ENCODE measurements around the gene HTR7. TPM values are rescaled to one million over a fixed set of nuclear protein-coding genes. Genes with fewer than 3 reads are reported as not detected.
"Not testable (repeated sequence)": the region's sequence is repeated elsewhere in the genome, so short reads cannot be mapped to it uniquely, and the experiment has no call there.

HTR7 gene
- total and polyA plus RNA-seq, 3 experiments from 2014 or later: not detected

DNA sequence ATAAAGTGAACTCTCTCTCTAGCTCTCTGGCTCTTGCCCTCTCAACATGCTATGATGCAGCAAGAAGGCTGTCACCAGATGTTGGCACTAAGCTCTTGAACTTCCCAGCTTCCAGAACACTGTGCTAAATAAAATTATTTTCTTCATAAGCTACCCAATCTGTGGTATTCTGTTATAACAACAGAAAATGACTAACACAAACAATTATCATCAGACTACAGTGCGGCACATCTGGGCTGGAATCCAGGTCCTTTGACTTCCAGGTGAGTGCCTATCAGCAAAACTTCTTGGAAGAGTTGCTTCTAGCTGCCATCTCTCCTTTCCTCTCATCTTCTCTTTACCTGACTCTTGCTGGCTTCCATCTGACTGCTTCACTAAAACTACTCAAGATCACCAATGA lies 20.4 kb downstream of the HTR7 start:
- no peak overlapping the region for H3K4me3 Mint-ChIP-seq
- no peaks in the 10 kb centered on the region for H3K36me3 ChIP-seq (ENCODE audit: insufficient read depth, low read length)
- POLR2A ChIA-PET: no interaction called here
- no peaks in the 10 kb centered on the region for H3K36me3 Mint-ChIP-seq
- peaks cover 10 to 16% of the 10 kb centered on the region in 2 donors for H3K27me3 Mint-ChIP-seq
- no peaks in the 10 kb centered on the region for H3K4me1 Mint-ChIP-seq
- H3K9me3 ChIP-seq (ENCODE audit: low read length): no peaks in the 10 kb centered on the region
- H3K4me1 ChIP-seq (ENCODE audit: insufficient read depth, low read length): no peaks in the 10 kb centered on the region
- CTCF ChIA-PET: no interaction called here
- no peak for DNase-seq
- H3K9me3 Mint-ChIP-seq: no peaks in the 10 kb centered on the region
- H3K27me3 ChIP-seq (ENCODE audit: insufficient read depth, low read length, poor library complexity, severe bottlenecking): no peaks in the 10 kb centered on the region
- H3K4me3 ChIP-seq (ENCODE audit: low read length): no peak overlapping the region
- H3K27ac ChIP-seq (ENCODE audit: low read depth, low read length): no peak overlapping the region
- no peak overlapping the region for H3K27ac Mint-ChIP-seq

GRCh38 chr10:90834326-90834725 lies 23.5 kb downstream of the HTR7 start:
- no peaks in the 10 kb centered on the region for H3K36me3 ChIP-seq (ENCODE audit: insufficient read depth, low read length)
- H3K4me3 ChIP-seq (ENCODE audit: low read length): no peak overlapping the region
- Mint-ChIP-seq H3K27ac (no peak overlapping the region), H3K36me3 (no peaks in the 10 kb centered on the region), H3K4me1 (no peaks in the 10 kb centered on the region), H3K27me3 (peaks cover 2 to 14% of the 10 kb centered on the region in 2 donors), H3K9me3 (no peaks in the 10 kb centered on the region), H3K4me3 (no peak overlapping the region)
- CTCF ChIA-PET: no interaction called here
- no peaks in the 10 kb centered on the region for H3K27me3 ChIP-seq (ENCODE audit: insufficient read depth, low read length, poor library complexity, severe bottlenecking)
- H3K9me3 ChIP-seq (ENCODE audit: low read length): no peaks in the 10 kb centered on the region
- no peak overlapping the region for H3K27ac ChIP-seq (ENCODE audit: low read depth, low read length)
- no peak for DNase-seq
- POLR2A ChIA-PET: no interaction called here
- no peaks in the 10 kb centered on the region for H3K4me1 ChIP-seq (ENCODE audit: insufficient read depth, low read length)

- ChIA-PET POLR2A (no interaction called here), CTCF (no interaction called here)
- Mint-ChIP-seq H3K27me3 (peaks cover 2 to 15% of the 10 kb centered on the region in 2 donors), H3K36me3 (no peaks in the 10 kb centered on the region), H3K27ac (no peak overlapping the region), H3K4me1 (no peaks in the 10 kb centered on the region), H3K9me3 (no peaks in the 10 kb centered on the region), H3K4me3 (no peak overlapping the region)
- no peak overlapping the region for H3K27ac ChIP-seq (ENCODE audit: low read depth, low read length)
- H3K36me3 ChIP-seq (ENCODE audit: insufficient read depth, low read length): no peaks in the 10 kb centered on the region
- H3K27me3 ChIP-seq (ENCODE audit: insufficient read depth, low read length, poor library complexity, severe bottlenecking): no peaks in the 10 kb centered on the region
- no peak overlapping the region for H3K4me3 ChIP-seq (ENCODE audit: low read length)
- H3K9me3 ChIP-seq (ENCODE audit: low read length): no peaks in the 10 kb centered on the region
- no peaks in the 10 kb centered on the region for H3K4me1 ChIP-seq (ENCODE audit: insufficient read depth, low read length)
- DNase-seq: no peak
Measured at GRCh38 chr10:90832111-90832510, 25.7 kb downstream of the HTR7 start.

GRCh38 chr10:90822508-90822907 lies 35.3 kb downstream of the HTR7 start:
- no peak overlapping the region for H3K4me3 Mint-ChIP-seq
- H3K9me3 Mint-ChIP-seq: peaks cover 2 to 11% (median 5%) of the 10 kb centered on the region in 5 donors
- peaks cover 10 to 45% of the 10 kb centered on the region in 2 donors for H3K27me3 Mint-ChIP-seq
- Histone ChIP-seq H3K9me3 (ENCODE audit: low read length) (no peaks in the 10 kb centered on the region), H3K27ac (ENCODE audit: low read depth, low read length) (no peak overlapping the region), H3K27me3 (ENCODE audit: insufficient read depth, low read length, poor library complexity, severe bottlenecking) (no peaks in the 10 kb centered on the region), H3K4me3 (ENCODE audit: low read length) (no peak overlapping the region), H3K4me1 (ENCODE audit: insufficient read depth, low read length) (no peaks in the 10 kb centered on the region), H3K36me3 (ENCODE audit: insufficient read depth, low read length) (no peaks in the 10 kb centered on the region)
- POLR2A ChIA-PET: no interaction called here
- CTCF ChIA-PET: no interaction called here
- peaks cover 0 to 5% (median 0%) of the 10 kb centered on the region in 3 donors for H3K36me3 Mint-ChIP-seq
- no peak overlapping the region for H3K27ac Mint-ChIP-seq
- DNase-seq: no peak
- no peaks in the 10 kb centered on the region for H3K4me1 Mint-ChIP-seq

DNA sequence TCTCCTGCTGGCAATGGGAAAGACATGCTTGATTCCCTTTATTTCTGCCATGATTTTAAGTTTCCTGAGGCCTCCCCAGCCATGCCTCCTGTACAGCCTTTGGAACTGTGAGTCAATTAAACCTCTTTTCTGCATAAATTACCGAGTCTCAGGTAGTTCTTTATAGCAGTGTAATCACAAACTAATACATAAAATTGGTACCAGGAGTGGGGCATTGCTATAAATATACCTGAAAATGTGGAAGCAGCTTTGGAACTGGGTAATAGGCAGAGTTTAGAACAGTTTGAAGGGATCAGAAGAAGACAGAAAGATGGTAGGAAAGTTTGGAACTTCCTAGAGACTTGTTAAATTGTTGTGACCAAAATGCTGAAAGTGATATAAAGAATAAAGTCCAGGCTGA lies 36.0 kb downstream of the HTR7 start:
- H3K27ac ChIP-seq (ENCODE audit: low read depth, low read length); H3K4me3 ChIP-seq (ENCODE audit: low read length); H3K4me1 Mint-ChIP-seq; H3K4me3 Mint-ChIP-seq; CTCF ChIA-PET; H3K36me3 ChIP-seq (ENCODE audit: insufficient read depth, low read length); H3K9me3 ChIP-seq (ENCODE audit: low read length); H3K27ac Mint-ChIP-seq; H3K36me3 Mint-ChIP-seq; H3K27me3 ChIP-seq (ENCODE audit: insufficient read depth, low read length, poor library complexity, severe bottlenecking); DNase-seq; H3K4me1 ChIP-seq (ENCODE audit: insufficient read depth, low read length); POLR2A ChIA-PET: not testable (repeated sequence)
- Mint-ChIP-seq H3K27me3 (peaks cover 10 to 42% of the 10 kb centered on the region in 2 donors), H3K9me3 (peaks cover 2 to 10% (median 5%) of the 10 kb centered on the region in 5 donors)

- POLR2A ChIA-PET: no interaction called here
- no peak overlapping the region for H3K4me3 Mint-ChIP-seq
- no peaks in the 10 kb centered on the region for H3K4me1 Mint-ChIP-seq
- H3K36me3 Mint-ChIP-seq: peaks cover 0 to 5% (median 0%) of the 10 kb centered on the region in 3 donors
- H3K27me3 ChIP-seq (ENCODE audit: insufficient read depth, low read length, poor library complexity, severe bottlenecking): no peaks in the 10 kb centered on the region
- no peak for DNase-seq
- H3K4me3 ChIP-seq (ENCODE audit: low read length): no peak overlapping the region
- peaks cover 0 to 10% (median 5%) of the 10 kb centered on the region in 5 donors for H3K9me3 Mint-ChIP-seq
- H3K9me3 ChIP-seq (ENCODE audit: low read length): no peaks in the 10 kb centered on the region
- CTCF ChIA-PET: no interaction called here
- no peak overlapping the region for H3K27ac ChIP-seq (ENCODE audit: low read depth, low read length)
- H3K36me3 ChIP-seq (ENCODE audit: insufficient read depth, low read length): no peaks in the 10 kb centered on the region
- H3K27me3 Mint-ChIP-seq: peaks cover 7 to 29% of the 10 kb centered on the region in 2 donors
- H3K27ac Mint-ChIP-seq: no peak overlapping the region
- no peaks in the 10 kb centered on the region for H3K4me1 ChIP-seq (ENCODE audit: insufficient read depth, low read length)
Measured at GRCh38 chr10:90819911-90820310, 37.9 kb downstream of the HTR7 start.

DNA sequence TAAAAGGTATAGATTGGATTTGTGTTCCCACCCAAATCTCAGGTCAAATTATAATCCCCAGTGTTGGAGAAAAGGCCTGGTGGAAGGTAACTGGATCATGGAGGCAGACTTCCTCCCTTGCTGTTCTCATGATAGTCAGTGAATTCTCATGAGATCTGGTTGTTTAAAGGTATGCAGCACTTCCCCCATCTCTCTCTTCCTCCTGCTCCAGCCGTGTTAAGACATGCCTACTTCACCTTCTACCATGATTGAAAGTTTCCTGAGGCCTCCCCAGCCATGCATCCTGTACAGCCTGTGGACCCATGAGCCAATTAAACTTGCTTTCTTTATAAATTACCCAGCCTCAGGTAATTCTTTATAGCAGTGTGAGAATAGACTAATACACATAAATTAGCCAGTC lies 39.1 kb downstream of the HTR7 start:
- Histone ChIP-seq H3K4me3 (ENCODE audit: low read length) (no peak overlapping the region), H3K4me1 (ENCODE audit: insufficient read depth, low read length) (no peaks in the 10 kb centered on the region), H3K9me3 (ENCODE audit: low read length) (no peaks in the 10 kb centered on the region), H3K27ac (ENCODE audit: low read depth, low read length) (no peak overlapping the region), H3K36me3 (ENCODE audit: insufficient read depth, low read length) (no peaks in the 10 kb centered on the region), H3K27me3 (ENCODE audit: insufficient read depth, low read length, poor library complexity, severe bottlenecking) (no peaks in the 10 kb centered on the region)
- Mint-ChIP-seq H3K4me1 (no peaks in the 10 kb centered on the region), H3K27ac (no peak overlapping the region), H3K9me3 (peaks cover 0 to 10% (median 5%) of the 10 kb centered on the region in 5 donors), H3K4me3 (no peak overlapping the region), H3K36me3 (peaks cover 0 to 5% (median 0%) of the 10 kb centered on the region in 3 donors), H3K27me3 (peaks cover 8 to 30% of the 10 kb centered on the region in 2 donors)
- DNase-seq: no peak
- ChIA-PET POLR2A (no interaction called here), CTCF (no interaction called here)

GRCh38 chr10:90817128-90817889 lies 40.5 kb downstream of the HTR7 start:
- H3K27ac Mint-ChIP-seq: no peak overlapping the region
- H3K27me3 Mint-ChIP-seq: peaks cover 9 to 17% of the 10 kb centered on the region in 2 donors
- no peaks in the 10 kb centered on the region for H3K36me3 Mint-ChIP-seq
- POLR2A ChIA-PET: no interaction called here
- H3K4me1 Mint-ChIP-seq: no peaks in the 10 kb centered on the region
- H3K9me3 Mint-ChIP-seq: peaks cover 0 to 9% (median 2%) of the 10 kb centered on the region in 5 donors
- Histone ChIP-seq H3K27me3 (ENCODE audit: insufficient read depth, low read length, poor library complexity, severe bottlenecking) (no peaks in the 10 kb centered on the region), H3K4me1 (ENCODE audit: insufficient read depth, low read length) (no peaks in the 10 kb centered on the region), H3K4me3 (ENCODE audit: low read length) (no peak overlapping the region), H3K9me3 (ENCODE audit: low read length) (no peaks in the 10 kb centered on the region), H3K36me3 (ENCODE audit: insufficient read depth, low read length) (no peaks in the 10 kb centered on the region), H3K27ac (ENCODE audit: low read depth, low read length) (no peak overlapping the region)
- CTCF ChIA-PET: no interaction called here
- DNase-seq: no peak
- no peak overlapping the region for H3K4me3 Mint-ChIP-seq
